Suprapubic skin (tissue), 4 donors: Measurements from ENCODE around the gene SLC35A5. TPM values are rescaled to one million over a fixed set of nuclear protein-coding genes. Genes with fewer than 3 reads are reported as not detected.
A peak's percentile ranks its signal among the peaks of the same experiment; 100 is the strongest.
"Not testable (repeated sequence)": the region's sequence is repeated elsewhere in the genome, so short reads cannot be mapped to it uniquely, and the experiment has no call there.

ENCODE experiments used
- DNase-seq, 2 donors: peaks; one replicate each; pipeline ENCODE4 v3.0.0-alpha.2; 2019; ENCODE audit warnings: low spot score in 2 of 2
- H3K27ac ChIP-seq: fragments of 200-600 bp; sonication (generic); one replicate; pipeline ENCODE4 v1.5.1; 2019
- H3K27me3 ChIP-seq: fragments of 200-600 bp; sonication (generic); one replicate; pipeline ENCODE4 v1.5.1; 2019
- H3K36me3 ChIP-seq: fragments of 200-600 bp; sonication (generic); one replicate; pipeline ENCODE4 v1.5.1; 2019
- H3K4me1 ChIP-seq: fragments of 200-600 bp; sonication (generic); one replicate; pipeline ENCODE4 v1.5.1; 2019
- H3K4me3 ChIP-seq: fragments of 200-600 bp; sonication (generic); one replicate; pipeline ENCODE4 v1.5.1; 2019; ENCODE audit warnings: mild to moderate bottlenecking
- H3K9me3 ChIP-seq: fragments of 200-600 bp; sonication (generic); one replicate; pipeline ENCODE4 v1.5.1; 2019
- EP300 ChIP-seq: sonication (generic); formaldehyde crosslinking; IDR thresholded peaks from one replicate; pipeline ENCODE4 v1.6.1; 2017; ENCODE audit warnings: antibody characterized with exemption
- POLR2A ChIP-seq, 2 donors: fragments of 450-650 bp; IDR thresholded peaks; one replicate each; pipeline ENCODE4 v1.6.1; 2017; ENCODE audit warnings: antibody characterized with exemption in 2 of 2, mild to moderate bottlenecking in 2 of 2, moderate library complexity in 2 of 2
- POLR2AphosphoS5 ChIP-seq, 3 donors: sonication (generic); formaldehyde crosslinking; IDR thresholded peaks; one replicate each; pipeline ENCODE4 v1.6.1; 2017; ENCODE audit warnings: antibody characterized with exemption in 3 of 3
- WGBS: methylation state at CpG from one replicate; pipeline ENCODE4 v1.1.5; 2018; 5-methylcytosine and 5-hydroxymethylcytosine counted together
- total RNA-seq, 4 donors: library from RNA; depleted of rRNA; stranded (reverse); fragments of >200 nt; gene quantifications; one replicate each; pipeline ENCODE4 v1.1.0, GENCODE V29; 2016
- TF ChIP-seq, protein P1 (sequence below), 2 donors: fragments of 200-600 bp in 1 of 2; fragments of 450-650 bp in 1 of 2; sonication (generic) in 1 of 2; IDR thresholded peaks; one replicate each; pipeline ENCODE4 v1.5.1; 2016 to 2019; ENCODE audit warnings: antibody characterized with exemption in 2 of 2, mild to moderate bottlenecking in 1 of 2, moderate library complexity in 1 of 2

The SLC35A5 gene
- total RNA-seq, 4 donors from 2014 or later: 18.7 to 25.8 (median 24.1) TPM

DNA sequence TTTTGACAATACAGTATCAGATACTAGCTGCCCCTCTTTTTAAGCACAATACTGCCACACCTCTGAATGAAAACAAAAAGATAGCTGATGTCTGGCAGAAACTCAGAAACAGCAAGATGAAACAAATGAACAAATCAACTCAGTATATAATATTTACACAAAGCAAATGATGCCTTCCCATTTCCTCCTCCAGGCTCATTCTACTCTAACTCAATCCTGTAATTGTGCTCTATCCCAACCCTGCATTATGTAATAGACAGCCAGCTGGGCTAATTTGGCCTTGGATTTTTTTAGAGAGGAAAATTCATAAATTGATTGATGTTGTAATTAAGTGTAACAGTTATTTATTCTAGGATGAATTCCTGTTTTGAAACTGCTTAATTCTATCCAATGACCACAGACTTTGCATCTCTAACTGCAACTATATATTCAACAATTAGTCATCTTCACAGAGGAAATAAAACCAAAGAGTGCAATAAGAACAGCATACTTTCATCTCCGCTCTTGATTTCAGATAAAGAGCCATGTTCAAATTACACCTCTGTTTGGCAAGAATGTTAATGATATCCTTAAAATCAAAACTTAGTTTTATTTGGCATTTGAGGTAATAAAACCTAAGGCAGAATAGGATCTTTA lies 6.2 kb upstream of the SLC35A5 start:
- Histone ChIP-seq H3K9me3 (no peaks in the 10 kb centered on the region), H3K27ac (no peak overlapping the region), H3K4me3 (no peak overlapping the region), H3K27me3 (no peaks in the 10 kb centered on the region), H3K4me1 (peaks cover 28% of the 10 kb centered on the region), H3K36me3 (peaks cover 6% of the 10 kb centered on the region)
- 93% methylated on average over 1 of the region's 1 CpG for WGBS
- DNase-seq: no peak
- TF ChIP-seq, protein P1, sequence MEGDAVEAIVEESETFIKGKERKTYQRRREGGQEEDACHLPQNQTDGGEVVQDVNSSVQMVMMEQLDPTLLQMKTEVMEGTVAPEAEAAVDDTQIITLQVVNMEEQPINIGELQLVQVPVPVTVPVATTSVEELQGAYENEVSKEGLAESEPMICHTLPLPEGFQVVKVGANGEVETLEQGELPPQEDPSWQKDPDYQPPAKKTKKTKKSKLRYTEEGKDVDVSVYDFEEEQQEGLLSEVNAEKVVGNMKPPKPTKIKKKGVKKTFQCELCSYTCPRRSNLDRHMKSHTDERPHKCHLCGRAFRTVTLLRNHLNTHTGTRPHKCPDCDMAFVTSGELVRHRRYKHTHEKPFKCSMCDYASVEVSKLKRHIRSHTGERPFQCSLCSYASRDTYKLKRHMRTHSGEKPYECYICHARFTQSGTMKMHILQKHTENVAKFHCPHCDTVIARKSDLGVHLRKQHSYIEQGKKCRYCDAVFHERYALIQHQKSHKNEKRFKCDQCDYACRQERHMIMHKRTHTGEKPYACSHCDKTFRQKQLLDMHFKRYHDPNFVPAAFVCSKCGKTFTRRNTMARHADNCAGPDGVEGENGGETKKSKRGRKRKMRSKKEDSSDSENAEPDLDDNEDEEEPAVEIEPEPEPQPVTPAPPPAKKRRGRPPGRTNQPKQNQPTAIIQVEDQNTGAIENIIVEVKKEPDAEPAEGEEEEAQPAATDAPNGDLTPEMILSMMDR (IDR thresholded peaks at IDR 0.05): no peak
- TF ChIP-seq POLR2A (IDR thresholded peaks at IDR 0.05) (no peak), POLR2AphosphoS5 (IDR thresholded peaks at IDR 0.05) (no peak), EP300 (no peak)

DNA sequence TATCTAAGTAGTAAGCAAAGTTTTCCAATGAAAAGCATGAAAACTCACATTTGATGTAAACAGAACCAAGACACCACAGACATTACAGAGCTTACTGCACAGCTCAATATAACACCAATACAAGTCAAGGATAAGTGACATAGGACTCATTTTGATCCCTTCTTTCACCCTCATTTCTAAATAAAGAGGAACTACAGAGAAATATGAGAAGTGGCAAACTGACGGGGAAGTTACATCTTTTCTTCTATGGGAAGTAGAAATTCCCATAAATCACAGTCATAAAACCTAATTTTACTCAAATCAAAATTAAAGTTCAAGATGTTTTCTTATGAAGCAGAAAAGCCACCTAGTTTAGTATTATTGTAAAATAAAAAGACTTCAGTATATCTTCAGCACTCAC lies 3.9 kb upstream of the SLC35A5 start:
- peaks cover 34% of the 10 kb centered on the region for H3K4me1 ChIP-seq
- no peaks in the 10 kb centered on the region for H3K36me3 ChIP-seq
- DNase-seq: no peak
- 74% methylated on average over 1 of the region's 1 CpG for WGBS
- TF ChIP-seq EP300 (no peak), POLR2AphosphoS5 (IDR thresholded peaks at IDR 0.05) (no peak)
- TF ChIP-seq, protein P1 (IDR thresholded peaks at IDR 0.05): no peak
- H3K9me3 ChIP-seq: no peaks in the 10 kb centered on the region
- H3K27me3 ChIP-seq: no peaks in the 10 kb centered on the region
- H3K27ac ChIP-seq: no peak overlapping the region
- H3K4me3 ChIP-seq: no peak overlapping the region

DNA sequence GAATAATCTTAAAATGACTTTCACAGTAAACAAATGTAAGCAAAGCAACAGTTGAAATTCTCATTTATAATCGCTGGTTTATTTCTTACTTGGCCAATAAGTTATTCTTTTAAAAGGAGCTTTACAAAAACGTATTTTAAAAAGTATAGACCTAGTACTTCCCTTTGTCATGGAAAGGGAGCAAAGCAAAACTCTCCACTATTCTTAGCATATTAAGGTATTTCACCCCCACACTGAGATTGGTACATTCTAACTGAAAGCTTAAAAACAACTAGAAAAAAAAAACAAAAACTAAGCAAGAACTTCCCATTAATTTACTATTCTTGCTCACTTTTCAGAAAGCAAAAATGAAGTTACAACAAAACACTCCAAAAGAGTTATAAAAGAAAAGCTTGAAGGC lies 1.5 kb upstream of the SLC35A5 start:
- 28% methylated on average over 2 of the region's 2 CpGs for WGBS
- Histone ChIP-seq H3K27ac (no peak overlapping the region), H3K9me3 (no peaks in the 10 kb centered on the region), H3K27me3 (no peaks in the 10 kb centered on the region), H3K4me1 (peaks cover 41% of the 10 kb centered on the region), H3K36me3 (no peaks in the 10 kb centered on the region), H3K4me3 (peak overlapping the region; percentile 96)
- TF ChIP-seq, protein P1 (IDR thresholded peaks at IDR 0.05): no peak
- TF ChIP-seq POLR2A (IDR thresholded peaks at IDR 0.05): no peak
- TF ChIP-seq POLR2AphosphoS5 (IDR thresholded peaks at IDR 0.05): no peak
- TF ChIP-seq EP300: no peak
- DNase-seq: no peak

DNA sequence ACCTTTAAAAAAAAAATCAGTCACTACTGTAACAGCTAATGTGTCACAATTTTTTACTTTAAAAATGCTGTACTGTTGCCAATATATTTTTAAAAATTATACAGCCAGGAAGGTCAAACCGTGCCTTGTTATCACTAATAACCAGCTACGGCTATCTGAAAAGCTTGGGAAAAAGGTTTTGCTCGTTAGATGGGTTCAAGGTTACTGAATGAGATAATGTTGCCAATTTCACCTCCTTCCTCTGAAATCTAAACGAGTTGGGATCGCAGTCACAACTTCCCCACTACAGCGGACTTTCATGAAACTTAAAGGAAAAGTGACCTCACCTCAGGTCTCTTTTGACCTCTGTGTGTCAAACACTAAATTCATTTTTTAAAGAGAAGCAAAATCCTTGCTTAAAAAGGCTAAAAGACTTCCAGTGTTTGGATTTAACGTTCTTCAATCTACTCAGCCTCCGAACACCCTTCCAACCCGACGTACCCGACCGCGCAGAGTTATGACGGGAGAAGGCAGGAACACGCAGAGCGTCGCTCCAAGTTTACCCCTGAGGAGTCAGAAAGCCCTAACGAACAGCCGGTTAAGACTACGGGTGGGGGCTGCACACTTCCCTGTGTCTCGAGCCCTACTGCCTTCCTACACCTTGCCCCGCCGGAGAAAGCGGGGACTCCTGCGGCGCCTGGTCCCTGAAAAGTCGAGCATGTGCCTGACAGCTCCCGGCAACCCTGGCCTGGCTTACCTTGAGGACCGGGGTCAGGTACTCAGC lies 943 bp upstream of the SLC35A5 start:
- H3K4me1 ChIP-seq: peaks cover 36% of the 10 kb centered on the region
- peak; percentile 76 to 86 for DNase-seq

DNA sequence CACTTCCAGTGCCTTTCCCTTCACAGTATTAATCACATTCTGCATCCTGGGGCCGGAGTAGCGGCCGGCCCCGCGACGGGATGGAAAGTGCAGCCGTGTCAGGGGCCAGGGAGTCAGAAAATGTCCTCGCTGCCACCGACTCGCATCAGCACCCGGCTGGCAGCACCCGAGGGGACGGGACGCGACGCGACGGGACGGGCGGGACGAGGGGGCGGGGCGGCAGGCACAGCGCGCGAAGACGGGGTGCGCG lies 436 bp upstream of the SLC35A5 start:
- TF ChIP-seq EP300: no peak
- TF ChIP-seq, protein P1 (IDR thresholded peaks at IDR 0.05): no peak
- TF ChIP-seq POLR2AphosphoS5 (IDR thresholded peaks at IDR 0.05): no peak
- no peak for TF ChIP-seq POLR2A (IDR thresholded peaks at IDR 0.05)
- H3K36me3 ChIP-seq: no peaks in the 10 kb centered on the region
- no peaks in the 10 kb centered on the region for H3K9me3 ChIP-seq
- DNase-seq: no peak
- H3K27ac ChIP-seq: peak overlapping the region; percentile 98
- peak overlapping the region; percentile 96 for H3K4me3 ChIP-seq
- 0% methylated on average over 9 of the region's 29 CpGs for WGBS
- H3K4me1 ChIP-seq: peaks cover 36% of the 10 kb centered on the region
- H3K27me3 ChIP-seq: no peaks in the 10 kb centered on the region

More for the DNA sequence above, 943 bp upstream of the SLC35A5 start:
- peak overlapping the region; percentile 98 for H3K27ac ChIP-seq
- no peaks in the 10 kb centered on the region for H3K27me3 ChIP-seq
- 0% methylated on average over 28 of the region's 29 CpGs for WGBS
- TF ChIP-seq POLR2AphosphoS5 (IDR thresholded peaks at IDR 0.05) (peak in 1 of 3 donors; percentile 22), EP300 (no peak)
- peak overlapping the region; percentile 96 for H3K4me3 ChIP-seq
- H3K9me3 ChIP-seq: no peaks in the 10 kb centered on the region
- no peaks in the 10 kb centered on the region for H3K36me3 ChIP-seq

DNA sequence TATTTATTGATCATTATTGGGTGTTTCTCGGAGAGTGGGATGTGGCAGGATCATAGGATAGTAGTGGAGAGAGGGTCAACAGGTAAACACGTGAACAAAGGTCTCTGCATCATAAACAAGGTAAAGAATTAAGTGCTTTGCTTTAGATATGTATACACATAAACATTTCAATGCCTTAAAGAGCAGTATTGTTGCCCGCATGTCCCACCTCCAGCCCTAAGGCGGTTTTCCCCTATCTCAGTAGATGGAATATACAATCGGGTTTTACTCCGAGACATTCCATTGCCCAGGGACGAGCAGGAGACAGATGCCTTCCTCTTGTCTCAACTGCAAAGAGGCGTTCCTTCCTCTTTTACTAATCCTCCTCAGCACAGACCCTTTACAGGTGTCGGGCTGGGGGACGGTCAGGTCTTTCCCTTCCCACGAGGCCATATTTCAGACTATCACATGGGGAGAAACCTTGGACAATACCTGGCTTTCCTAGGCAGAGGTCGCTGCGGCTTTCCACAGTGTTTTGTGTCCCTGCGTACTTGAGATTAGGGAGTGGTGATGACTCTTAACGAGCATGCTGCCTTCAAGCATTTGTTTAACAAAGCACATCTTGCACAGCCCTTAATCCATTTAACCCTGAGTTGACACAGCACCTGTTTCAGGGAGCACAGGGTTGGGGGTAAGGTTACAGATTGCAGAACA lies 2.5 kb downstream of the SLC35A5 start:
- H3K9me3 ChIP-seq, DNase-seq, H3K27me3 ChIP-seq, H3K4me3 ChIP-seq, H3K27ac ChIP-seq: not testable (repeated sequence)
- WGBS: 91% methylated on average over 13 of the region's 15 CpGs
- Histone ChIP-seq H3K36me3 (peaks cover 11% of the 10 kb centered on the region), H3K4me1 (peaks cover 30% of the 10 kb centered on the region)
